ENCODE measurements around the gene POLR2L.

GRCh38 chr11:865462-866430 lies 23.4 kb upstream of the POLR2L start:
- no peak for TF ChIP-seq CTCF (IDR thresholded peaks at IDR 0.05; ENCODE audit: low read length)
- TF ChIP-seq EZH2phosphoT487 (IDR thresholded peaks at IDR 0.05; ENCODE audit: low read length), result no peak
